ENCODE data around the gene APOE. TPM values are rescaled to one million over a fixed set of nuclear protein-coding genes. Genes with fewer than 3 reads are reported as not detected.

The APOE gene
- total and polyA plus RNA-seq, 9 of the 15 experiments (the other 6 are each of a cell fraction or from before 2014, with no cell fraction given) = 0.14 to 180 (median 58.1) TPM; not detected in 1

GRCh38 chr19:44955505-44956439 lies 50.2 kb downstream of the APOE start (continued):
- TF ChIP-seq CREB3L1 (IDR thresholded peaks at IDR 0.05; ENCODE audit: borderline replicate concordance, low read depth) = no peak
- no peak for TF ChIP-seq XRCC3 (IDR thresholded peaks at IDR 0.05)
- no peak for TF ChIP-seq SLC30A9 (CRISPR knock-in tag; IDR thresholded peaks at IDR 0.05)
- TF ChIP-seq FOSL1 (tag; conservative IDR thresholded peaks at IDR 0.05) = 0 out of 2 replicates have a peak, but pooled peaks have one; percentile 7
- peak; percentile 68 for TF ChIP-seq ESRRA (IDR thresholded peaks at IDR 0.05; ENCODE audit: borderline replicate concordance, low read depth)
- TF ChIP-seq, protein P1, sequence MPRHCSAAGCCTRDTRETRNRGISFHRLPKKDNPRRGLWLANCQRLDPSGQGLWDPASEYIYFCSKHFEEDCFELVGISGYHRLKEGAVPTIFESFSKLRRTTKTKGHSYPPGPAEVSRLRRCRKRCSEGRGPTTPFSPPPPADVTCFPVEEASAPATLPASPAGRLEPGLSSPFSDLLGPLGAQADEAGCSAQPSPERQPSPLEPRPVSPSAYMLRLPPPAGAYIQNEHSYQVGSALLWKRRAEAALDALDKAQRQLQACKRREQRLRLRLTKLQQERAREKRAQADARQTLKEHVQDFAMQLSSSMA (CRISPR knock-in tag; IDR thresholded peaks at IDR 0.05) = no peak
- no peak for TF ChIP-seq ZNF41 (CRISPR knock-in tag; conservative IDR thresholded peaks at IDR 0.05)
- no peak for TF ChIP-seq ZNF146 (CRISPR knock-in tag; IDR thresholded peaks at IDR 0.05; ENCODE audit: unreplicated experiment)
- no peak for TF ChIP-seq ZBTB17 (CRISPR knock-in tag; IDR thresholded peaks at IDR 0.05)
- no peak for TF ChIP-seq ZSCAN29 (IDR thresholded peaks at IDR 0.05)
- TF ChIP-seq SP1 (CRISPR knock-in tag; IDR thresholded peaks at IDR 0.05) = peak; percentile 41; the same call in 1 of the 2 replicates
- no peak for TF ChIP-seq ELF4 (CRISPR knock-in tag; IDR thresholded peaks at IDR 0.05)
- TF ChIP-seq BDP1 (IDR thresholded peaks at IDR 0.05; ENCODE audit: insufficient read depth, insufficient read length) = no peak
- TF ChIP-seq, protein P2, sequence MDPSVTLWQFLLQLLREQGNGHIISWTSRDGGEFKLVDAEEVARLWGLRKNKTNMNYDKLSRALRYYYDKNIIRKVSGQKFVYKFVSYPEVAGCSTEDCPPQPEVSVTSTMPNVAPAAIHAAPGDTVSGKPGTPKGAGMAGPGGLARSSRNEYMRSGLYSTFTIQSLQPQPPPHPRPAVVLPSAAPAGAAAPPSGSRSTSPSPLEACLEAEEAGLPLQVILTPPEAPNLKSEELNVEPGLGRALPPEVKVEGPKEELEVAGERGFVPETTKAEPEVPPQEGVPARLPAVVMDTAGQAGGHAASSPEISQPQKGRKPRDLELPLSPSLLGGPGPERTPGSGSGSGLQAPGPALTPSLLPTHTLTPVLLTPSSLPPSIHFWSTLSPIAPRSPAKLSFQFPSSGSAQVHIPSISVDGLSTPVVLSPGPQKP (CRISPR knock-in tag; IDR thresholded peaks at IDR 0.05) = no peak
- no peak for TF ChIP-seq ZC3H11A (IDR thresholded peaks at IDR 0.05; ENCODE audit: low read depth, low read length)
- TF ChIP-seq ELF2 (CRISPR knock-in tag; IDR thresholded peaks at IDR 0.05) = no peak
- TF ChIP-seq NCOA1 (IDR thresholded peaks at IDR 0.05; ENCODE audit: low read depth) = no peak
- TF ChIP-seq FOXA1 (IDR thresholded peaks at IDR 0.05; ENCODE audit: borderline replicate concordance) = no peak
- TF ChIP-seq GABPB1 (CRISPR knock-in tag; IDR thresholded peaks at IDR 0.05) = no peak
- TF ChIP-seq SRSF9 (IDR thresholded peaks at IDR 0.05; ENCODE audit: borderline replicate concordance, low read depth, low read length) = no peak
- TF ChIP-seq TCF15 (CRISPR knock-in tag; IDR thresholded peaks at IDR 0.05) = no peak
- TF ChIP-seq ZNF324 (CRISPR knock-in tag; IDR thresholded peaks at IDR 0.05) = no peak
- TF ChIP-seq CCAR2 (IDR thresholded peaks at IDR 0.05; ENCODE audit: low read depth, low read length) = no peak
- no peak for TF ChIP-seq RHOXF2B (CRISPR knock-in tag; conservative IDR thresholded peaks at IDR 0.05)
- peak in 1 of 2 experiments; percentile 67; a peak in 1 of 4 replicates for TF ChIP-seq ZNF639 (CRISPR knock-in tag; conservative IDR thresholded peaks at IDR 0.05 in 1 of 2, IDR thresholded peaks at IDR 0.05 in 1 of 2)
